Anterior cingulate cortex (tissue), 58 donors: ENCODE data around the gene TOP3A.
"Not testable (repeated sequence)": the region's sequence is repeated elsewhere in the genome, so short reads cannot be mapped to it uniquely, and the experiment has no call there.

Experiments
- DNase-seq, 58 donors: peaks; one replicate each; lab custom pipeline; 2025; lab: John Stamatoyannopoulos, UW

TOP3A gene, protein sequence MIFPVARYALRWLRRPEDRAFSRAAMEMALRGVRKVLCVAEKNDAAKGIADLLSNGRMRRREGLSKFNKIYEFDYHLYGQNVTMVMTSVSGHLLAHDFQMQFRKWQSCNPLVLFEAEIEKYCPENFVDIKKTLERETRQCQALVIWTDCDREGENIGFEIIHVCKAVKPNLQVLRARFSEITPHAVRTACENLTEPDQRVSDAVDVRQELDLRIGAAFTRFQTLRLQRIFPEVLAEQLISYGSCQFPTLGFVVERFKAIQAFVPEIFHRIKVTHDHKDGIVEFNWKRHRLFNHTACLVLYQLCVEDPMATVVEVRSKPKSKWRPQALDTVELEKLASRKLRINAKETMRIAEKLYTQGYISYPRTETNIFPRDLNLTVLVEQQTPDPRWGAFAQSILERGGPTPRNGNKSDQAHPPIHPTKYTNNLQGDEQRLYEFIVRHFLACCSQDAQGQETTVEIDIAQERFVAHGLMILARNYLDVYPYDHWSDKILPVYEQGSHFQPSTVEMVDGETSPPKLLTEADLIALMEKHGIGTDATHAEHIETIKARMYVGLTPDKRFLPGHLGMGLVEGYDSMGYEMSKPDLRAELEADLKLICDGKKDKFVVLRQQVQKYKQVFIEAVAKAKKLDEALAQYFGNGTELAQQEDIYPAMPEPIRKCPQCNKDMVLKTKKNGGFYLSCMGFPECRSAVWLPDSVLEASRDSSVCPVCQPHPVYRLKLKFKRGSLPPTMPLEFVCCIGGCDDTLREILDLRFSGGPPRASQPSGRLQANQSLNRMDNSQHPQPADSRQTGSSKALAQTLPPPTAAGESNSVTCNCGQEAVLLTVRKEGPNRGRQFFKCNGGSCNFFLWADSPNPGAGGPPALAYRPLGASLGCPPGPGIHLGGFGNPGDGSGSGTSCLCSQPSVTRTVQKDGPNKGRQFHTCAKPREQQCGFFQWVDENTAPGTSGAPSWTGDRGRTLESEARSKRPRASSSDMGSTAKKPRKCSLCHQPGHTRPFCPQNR

DNA sequence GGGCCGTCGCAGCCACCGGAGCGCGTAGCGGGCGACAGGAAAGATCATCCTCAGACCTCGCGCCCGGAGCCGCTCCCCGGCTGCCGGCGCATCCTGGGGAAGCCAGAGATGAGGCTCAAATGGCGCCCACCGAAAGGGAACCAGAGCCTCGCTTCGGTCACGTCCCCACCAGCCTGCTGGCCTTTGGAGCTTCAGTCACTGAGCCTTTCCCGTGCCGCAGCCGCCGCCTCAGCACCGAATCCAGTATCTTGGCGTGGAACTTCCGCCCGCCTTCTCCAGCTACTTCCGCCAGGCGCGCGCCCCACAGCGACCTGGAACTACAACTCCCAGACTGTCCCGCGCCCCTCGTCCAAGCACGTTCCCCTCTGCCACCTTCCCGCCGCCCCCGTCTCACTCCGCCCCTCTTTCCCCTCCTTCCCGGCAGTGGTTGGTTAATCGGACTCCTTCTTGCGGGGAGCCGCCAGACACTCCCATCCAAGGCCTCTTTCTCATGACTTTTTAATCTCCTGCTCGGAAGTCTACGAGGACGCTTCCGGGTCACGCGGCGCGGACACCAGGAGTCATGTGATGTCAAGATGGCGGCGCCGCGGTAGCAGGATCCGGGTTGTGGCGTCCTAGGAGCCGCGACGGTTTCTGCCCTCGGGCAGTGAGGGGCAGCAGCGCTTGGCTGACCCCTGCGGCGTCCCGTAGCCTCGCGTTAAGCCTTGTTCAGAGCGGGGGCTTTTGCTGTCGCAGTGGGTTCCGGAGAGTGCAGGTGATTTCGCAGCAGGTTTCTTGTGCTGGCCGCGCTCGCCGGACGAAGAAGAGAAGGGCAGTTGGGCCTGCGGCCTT is at the start of gene TOP3A, which contains the start of gene SMCR8:
TOP3A (minus strand) TSS at position 264 of the 831 bp plus-strand sequence; CDS start at position 48, 216 bp downstream.
SMCR8 (plus strand) TSS at position 563 of the 831 bp plus-strand sequence. CDS start 497 bp downstream, outside the sequence.
- peak; percentile 82 to 100 (median 96) for DNase-seq

DNA sequence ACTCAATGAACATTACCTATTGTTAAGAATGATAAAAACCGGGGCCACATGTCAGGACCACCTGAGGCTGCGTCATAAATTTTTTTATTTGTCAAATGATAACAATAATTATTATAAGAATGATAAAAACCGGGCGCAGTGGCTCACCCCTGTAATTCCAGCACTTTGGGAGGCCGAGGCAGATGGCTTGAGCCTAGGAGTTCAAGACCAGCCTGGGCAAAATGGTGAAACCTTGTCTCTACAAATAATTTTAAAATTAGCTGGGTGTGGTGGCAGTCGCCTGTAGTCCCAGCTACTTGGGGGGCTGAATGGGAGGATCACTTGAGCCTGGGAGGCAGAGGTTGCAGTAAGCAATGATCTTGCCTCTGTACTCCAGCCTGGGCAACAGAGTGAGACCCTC is 49.4 kb upstream of the TOP3A start:
- no peak for DNase-seq

DNA sequence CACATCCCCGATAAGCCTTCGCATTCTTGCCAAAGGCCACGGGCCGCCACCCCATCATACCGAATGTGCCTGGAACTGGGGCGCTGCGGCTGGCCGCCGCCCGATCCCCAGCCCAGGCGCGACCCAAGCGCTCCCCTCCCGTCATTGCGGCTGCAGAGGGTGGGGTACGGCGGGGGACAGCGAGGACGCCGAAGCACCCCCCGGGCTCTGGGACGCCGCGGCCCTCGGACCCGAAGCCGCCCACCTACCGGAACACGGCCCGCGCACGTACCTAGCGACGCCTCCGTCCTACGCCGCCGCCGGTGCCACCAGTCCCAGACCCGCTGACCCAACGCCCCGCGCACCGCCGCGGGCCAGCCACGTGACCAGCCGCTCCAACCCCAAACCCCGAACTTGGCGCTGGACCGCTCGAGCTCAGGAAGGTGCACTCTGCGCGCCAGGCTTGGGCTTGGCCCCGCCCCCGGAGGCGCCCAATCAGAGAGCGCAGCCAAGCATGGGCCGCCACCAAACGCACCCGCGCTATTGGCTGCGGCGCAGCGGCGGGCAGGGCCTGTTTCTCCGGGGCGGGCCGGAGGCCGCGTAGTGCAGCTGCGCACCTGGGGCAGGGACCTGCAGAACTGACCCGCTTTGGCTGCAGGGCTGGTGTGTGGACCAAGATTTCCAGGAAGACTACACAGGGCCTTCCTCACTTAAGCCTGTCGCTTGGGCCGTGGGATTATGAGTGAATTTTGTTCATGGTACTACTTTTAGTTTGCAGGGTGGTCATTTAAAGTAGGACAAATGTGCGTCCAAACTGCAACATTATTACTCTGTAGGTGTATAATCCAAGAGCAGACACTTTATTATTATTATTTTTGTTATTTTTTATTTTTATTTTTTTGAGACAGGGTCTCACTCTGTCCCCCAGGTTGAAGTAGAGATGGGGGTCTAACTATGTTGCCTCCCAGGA is 48.6 kb upstream of the TOP3A start, which contains the start of gene SHMT1:
SHMT1 (minus strand) TSS at position 450 of the 949 bp plus-strand sequence. CDS start 7,569 bp downstream, outside the sequence.
- peak; percentile 51 to 96 (median 89) for DNase-seq

DNA sequence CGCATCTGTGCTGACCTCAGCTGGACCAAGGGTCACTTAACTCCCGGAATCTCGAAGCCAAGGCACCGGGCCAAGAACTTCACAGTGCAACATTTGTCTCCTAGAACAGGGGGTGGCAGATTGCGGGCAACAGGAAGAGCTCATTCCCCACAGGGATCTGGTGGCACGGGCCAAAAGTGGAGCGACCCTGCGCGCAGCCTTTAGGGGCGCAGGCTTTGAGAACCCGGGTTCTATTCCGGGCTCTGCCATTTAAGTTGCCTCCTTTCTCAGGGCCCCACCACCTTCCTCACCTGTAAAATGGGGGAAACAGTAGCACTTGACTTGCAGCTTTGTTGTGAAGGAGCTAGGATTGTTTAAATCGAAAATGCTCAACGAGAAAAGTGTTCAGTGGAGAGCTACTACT is 47.9 kb upstream of the TOP3A start:
- DNase-seq, result peak in 54 of 58 donors; percentile 24 to 94 (median 70)

DNA sequence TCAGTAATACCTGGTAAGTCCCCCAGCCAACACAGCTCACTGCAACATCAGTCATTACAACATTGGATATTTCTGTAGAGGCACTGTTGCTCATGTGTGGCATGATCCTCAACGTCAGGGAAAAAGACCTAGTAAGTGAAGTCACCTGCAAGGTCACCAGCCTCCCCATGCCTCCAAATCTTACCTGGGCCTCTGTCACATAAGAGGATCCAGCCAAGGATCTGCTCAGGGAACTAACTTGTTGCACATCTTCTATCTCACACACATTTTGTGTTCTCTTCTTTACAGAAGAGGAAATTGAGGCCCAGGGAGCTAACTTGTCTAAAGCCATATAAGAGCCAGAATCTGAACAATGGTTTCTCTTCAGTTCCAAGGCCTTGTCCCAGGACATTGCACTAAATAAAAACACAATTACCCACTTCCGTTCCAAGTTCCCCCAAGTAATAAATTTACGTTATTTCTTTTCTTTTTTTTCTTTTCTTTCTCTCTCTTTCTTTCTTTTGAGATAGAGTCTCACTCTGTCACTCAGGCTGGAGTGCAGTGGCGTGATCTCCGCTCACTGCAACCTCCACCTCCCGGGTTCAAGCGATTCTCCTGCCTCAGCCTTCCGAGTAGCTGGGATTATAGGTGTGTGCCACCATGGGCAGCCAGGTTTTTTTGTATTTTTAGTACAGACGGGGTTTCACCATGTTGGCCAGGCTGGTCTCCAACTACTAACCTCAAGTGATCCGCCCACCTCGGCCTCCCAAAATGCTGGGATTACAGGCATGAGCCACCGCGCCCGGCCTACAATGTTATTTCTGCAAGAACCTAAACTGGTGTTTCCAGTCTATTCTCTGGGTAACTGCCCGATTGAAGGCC is 47.3 kb upstream of the TOP3A start:
- DNase-seq, result peak in 1 of 58 donors; percentile 23

DNA sequence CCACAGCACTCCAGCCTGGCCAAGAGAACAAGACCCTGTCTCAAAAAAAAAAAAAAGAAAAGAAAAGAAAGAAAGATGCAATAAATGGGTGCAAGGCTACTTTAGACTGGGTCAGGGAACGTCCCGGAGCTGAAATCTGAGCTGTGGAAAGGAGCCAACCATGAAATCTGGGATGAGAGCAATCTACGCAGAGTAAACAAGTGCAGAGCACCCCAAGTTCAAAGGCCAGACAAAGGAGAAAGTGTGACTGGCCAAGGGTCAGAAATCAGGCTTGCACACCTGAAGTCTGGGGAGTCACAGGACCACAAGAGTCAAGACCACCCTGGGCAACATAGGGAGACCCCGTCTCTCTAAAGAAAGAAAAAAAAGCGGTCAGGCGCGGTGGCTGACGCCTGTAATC is 45.7 kb upstream of the TOP3A start:
- DNase-seq, result no peak

DNA sequence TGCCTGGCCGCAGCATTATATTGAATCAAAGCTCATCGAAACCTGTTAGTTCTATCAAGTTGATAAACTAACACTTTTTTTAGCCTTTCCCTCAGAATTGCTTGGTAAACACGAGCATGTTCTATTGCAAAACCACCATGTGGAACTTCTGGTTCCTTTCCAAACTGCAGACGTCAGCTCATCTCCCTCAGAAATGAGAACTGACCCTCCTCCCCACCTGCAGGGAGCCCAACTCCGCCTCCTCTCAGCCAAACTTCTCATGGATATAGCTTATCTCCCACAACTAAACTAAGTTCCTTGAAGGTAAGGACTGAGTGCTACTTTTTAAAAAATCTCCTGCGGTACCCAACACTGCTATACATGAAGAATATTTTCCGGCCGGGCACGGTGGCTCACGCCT is 41.8 kb upstream of the TOP3A start:
- peak in 11 of 58 donors; percentile 2 to 28 (median 10) for DNase-seq

DNA sequence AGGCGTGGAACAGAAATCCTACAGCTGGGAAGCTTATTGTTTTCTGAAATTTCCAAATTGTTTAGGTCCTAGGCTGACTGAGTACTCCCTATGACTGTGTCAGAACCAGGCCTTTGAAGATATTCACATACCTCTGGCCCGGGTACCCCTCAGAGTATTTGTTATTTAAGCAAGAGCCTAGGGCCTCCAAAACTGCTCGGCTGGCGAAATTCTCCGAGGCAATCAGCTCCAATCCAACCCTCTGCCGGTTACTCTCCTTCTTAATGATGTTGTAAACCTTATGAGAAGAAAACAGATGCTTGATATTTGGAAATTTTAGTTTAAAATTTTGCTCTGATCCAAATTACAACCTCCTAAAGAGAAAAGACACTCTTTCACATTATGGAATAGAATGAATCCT is 38.7 kb upstream of the TOP3A start:
- DNase-seq, result no peak

DNA sequence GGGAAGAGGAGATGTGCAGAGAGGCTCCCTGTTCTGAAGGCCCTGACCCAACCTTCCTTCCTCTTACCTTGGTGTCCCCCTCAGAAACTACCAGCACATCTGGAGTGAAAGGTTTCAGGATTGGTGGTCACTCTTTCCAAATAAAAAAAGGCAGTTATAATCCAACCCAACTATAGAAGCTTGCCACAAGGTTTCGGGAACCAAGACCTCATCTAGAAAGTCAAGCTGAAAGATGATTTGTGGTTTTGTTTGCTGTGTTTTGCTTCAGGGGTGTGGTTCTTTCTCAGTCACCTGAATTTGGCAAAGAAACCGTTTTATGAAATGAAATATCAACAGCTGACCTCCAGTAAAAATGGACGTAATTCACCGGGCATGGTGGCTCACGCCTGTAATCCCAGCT is 29.2 kb upstream of the TOP3A start:
- no peak for DNase-seq

DNA sequence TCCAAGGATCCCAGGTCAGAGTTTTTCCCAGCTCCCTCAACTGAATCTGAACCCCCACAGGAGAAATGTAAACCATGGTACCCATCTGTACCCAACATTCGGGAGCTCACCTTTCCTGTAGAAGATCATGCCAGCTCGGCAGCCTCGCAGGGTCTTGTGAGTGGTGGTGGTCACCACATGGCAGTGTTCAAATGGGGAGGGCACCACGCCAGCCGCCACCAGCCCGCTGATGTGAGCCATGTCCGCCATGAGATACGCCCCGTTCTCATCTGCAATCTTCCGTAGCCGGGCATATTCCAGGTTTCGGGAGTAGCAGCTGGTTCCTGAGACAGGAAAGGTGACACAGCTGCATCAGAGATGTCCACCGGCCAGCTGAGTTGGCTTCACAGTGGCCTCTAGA is 25.1 kb upstream of the TOP3A start:
- DNase-seq, result no peak

DNA sequence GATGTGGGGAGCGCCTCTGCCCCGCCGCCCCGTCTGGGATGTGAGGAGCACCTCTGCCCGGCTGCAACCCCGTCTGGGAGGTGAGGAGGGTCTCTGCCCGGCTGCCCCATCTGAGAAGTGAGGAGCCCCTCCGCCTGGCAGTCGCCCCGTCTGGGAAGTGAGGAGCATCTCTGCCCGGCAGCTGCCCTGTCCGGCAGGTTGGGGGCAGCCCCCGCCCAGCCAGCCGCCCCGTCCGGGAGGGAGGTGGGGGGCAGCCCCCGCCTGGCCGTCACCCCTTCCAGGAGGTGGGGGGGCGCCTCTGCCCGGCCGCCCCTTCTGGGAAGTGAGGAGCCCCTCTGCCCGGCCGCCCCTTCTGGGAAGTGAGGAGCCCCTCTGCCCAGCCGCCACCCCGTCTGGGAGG is 23.4 kb upstream of the TOP3A start:
- not testable (repeated sequence) for DNase-seq

DNA sequence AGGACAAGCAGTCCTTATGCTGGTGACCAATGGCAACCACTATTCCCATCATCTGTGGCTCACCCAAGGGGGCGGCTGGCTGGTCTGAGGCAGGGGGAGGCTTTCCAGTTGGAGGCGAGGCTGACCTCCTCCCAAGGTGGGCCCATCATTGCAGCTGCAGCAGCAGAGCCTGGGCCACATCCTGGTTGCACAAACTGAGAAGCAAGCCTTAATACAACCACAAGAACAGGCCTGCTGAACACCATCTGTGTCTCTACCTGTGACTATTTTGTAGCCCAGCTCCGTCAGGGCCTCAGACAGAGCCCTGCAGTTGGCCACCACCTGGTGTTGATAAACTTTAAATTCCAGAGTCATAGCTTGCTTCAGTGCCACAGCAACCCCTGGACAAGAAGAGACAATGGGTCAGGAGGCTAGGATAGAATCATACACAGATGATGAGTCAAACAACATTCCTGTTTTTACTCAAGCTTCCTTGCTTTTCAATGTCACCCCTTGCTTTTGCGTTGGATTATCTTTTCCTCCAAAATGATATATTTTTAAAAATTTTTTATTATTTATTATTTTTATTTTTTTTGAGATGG is 18.2 kb upstream of the TOP3A start:
- no peak for DNase-seq

DNA sequence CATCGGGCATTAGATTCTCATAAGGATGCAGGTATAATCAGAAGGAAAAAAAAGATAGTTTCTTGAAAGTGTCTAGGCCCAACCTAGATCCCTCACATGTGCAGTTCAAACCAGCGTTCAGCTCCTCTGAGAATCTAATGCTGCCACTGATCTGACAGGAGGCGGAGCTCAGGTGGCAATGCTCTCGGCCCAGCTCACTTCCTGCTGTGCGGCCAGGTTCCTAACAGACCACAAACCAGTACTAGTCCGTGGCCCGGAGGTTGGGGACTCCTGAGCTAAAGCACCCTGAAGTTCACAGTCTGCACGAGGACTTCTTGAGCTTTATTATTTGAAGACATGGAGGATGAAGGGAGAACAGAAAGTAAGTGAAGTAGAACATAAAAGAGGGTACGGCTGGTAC is 17.1 kb upstream of the TOP3A start:
- no peak for DNase-seq

DNA sequence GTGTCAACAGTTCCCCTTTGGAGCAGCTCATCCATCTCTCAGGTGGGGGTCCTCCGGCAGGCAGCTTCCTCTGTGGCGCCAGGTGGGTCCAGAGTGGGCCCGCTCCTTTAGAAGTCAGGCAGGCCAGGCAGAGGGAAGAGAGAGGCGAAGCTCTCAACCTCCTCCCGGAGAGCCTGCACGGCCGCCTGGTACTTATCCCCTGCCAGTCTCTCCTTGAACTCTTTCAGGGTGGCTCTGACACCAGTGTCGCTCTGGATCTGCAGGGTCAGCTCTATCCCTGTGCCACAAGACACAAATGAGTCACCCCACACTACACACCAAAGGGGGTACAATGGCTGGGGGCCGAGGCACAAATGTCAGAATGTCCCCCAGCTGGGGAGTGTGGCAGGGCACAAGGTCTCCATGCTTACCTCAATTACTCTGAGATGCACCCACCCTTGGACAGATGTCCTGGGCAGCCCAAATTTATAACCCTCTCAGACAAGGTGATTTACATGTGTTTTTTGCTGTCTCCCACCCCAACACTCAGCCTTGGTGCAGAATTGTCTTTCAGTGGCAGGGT is 13.9 kb upstream of the TOP3A start:
- DNase-seq, result no peak

DNA sequence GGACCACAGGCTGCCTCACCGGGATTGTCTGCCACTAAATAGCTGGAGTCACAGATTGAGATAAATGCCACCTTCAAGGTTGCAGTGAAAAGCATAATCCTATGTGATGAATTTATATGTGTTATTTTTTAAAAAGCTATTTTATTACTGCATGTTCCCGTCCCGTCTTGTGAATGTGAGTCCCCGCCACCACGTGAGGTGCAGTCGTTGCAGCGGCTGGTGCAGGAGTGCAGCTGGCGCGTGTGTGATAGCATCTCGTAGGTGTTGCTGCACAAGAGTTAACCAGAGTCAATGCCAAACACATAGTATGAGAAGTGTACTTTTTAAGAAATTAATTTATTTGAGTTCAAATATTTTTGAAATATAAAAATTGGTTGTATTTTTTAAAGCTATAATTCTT is 12.8 kb upstream of the TOP3A start:
- DNase-seq, result no peak

DNA sequence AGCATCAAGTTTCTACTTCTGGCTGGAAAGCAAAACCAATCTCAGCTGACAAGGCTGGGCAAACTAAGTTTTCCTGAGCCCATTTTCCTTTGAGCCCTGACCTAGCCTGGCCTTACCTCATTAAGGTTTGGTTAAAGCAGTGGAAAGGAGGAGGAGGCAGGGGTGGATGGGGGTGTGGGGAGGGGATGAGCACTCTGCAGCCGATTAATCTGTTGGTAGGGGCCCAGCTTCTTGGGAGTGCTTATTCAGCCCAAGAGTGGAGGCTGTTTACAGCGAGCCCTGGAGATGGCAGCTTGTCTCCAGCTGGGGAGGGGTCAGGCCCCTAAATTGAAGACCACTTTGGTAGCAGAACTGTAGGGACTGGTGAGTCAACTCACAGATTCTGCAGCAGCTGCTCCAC is 12.3 kb upstream of the TOP3A start:
- DNase-seq, result no peak

DNA sequence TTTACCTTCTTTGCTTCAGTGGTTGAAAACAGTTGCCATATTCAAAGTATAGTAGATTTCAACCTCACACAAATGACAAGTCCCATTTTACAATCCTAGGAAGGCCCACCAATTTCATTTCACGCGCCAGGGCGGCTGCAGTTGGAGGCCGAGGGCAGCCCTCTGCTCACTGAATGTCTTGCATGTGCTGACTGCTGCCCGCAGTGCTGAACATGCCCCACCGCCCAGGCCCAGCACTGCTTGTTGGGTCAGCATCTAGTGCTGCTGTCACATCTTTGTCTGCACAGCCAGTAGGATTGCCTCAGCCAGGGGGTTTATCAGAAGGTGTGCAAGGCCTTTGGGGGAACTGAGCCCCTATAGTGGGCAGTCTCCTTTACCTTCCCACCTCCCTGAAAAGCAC is 11.8 kb upstream of the TOP3A start:
- no peak for DNase-seq
